ENCODE measurements around the gene DIP2B.
A peak's percentile ranks its signal among the peaks of the same experiment; 100 is the strongest.

DIP2B gene

GRCh38 chr12:50647031-50647430 is 142.2 kb downstream of the DIP2B start:
- ATAC-seq (replicated peaks; ENCODE audit: extremely low read depth, poor library complexity, severe bottlenecking): no peak
- Mint-ChIP-seq H3K36me3 (ENCODE audit: insufficient read depth) (peaks cover 2% of the 10 kb centered on the region), H3K27me3 (no peaks in the 10 kb centered on the region), H3K9me3 (no peaks in the 10 kb centered on the region), H3K27ac (ENCODE audit: low read depth) (no peak overlapping the region), H3K4me3 (no peak overlapping the region), H3K4me1 (peaks cover 6% of the 10 kb centered on the region)
- no peak for DNase-seq (ENCODE audit: low spot score in 2 of 2)

- Mint-ChIP-seq H3K9me3 (no peaks in the 10 kb centered on the region), H3K27ac (ENCODE audit: low read depth) (no peak overlapping the region), H3K36me3 (ENCODE audit: insufficient read depth) (peaks cover 2% of the 10 kb centered on the region), H3K4me1 (peaks cover 6% of the 10 kb centered on the region), H3K4me3 (no peak overlapping the region), H3K27me3 (no peaks in the 10 kb centered on the region)
- DNase-seq (ENCODE audit: low spot score in 2 of 2) (no peak), ATAC-seq (replicated peaks; ENCODE audit: extremely low read depth, poor library complexity, severe bottlenecking) (no peak)
Observed at GRCh38 chr12:50647479-50647878, 142.7 kb downstream of the DIP2B start.

- DNase-seq (ENCODE audit: low spot score in 2 of 2) (no peak), ATAC-seq (replicated peaks; ENCODE audit: extremely low read depth, poor library complexity, severe bottlenecking) (no peak)
- Mint-ChIP-seq H3K27me3 (no peaks in the 10 kb centered on the region), H3K4me1 (peaks cover 11% of the 10 kb centered on the region), H3K9me3 (no peaks in the 10 kb centered on the region), H3K36me3 (ENCODE audit: insufficient read depth) (no peaks in the 10 kb centered on the region), H3K27ac (ENCODE audit: low read depth) (no peak overlapping the region), H3K4me3 (no peak overlapping the region)
Observed at GRCh38 chr12:50650285-50650684, 145.5 kb downstream of the DIP2B start.

GRCh38 chr12:50655374-50655921 is 150.7 kb downstream of the DIP2B start:
- H3K4me3 Mint-ChIP-seq: no peak overlapping the region
- no peaks in the 10 kb centered on the region for H3K27me3 Mint-ChIP-seq
- H3K36me3 Mint-ChIP-seq (ENCODE audit: insufficient read depth): peaks cover 7% of the 10 kb centered on the region
- ATAC-seq (replicated peaks; ENCODE audit: extremely low read depth, poor library complexity, severe bottlenecking) (no peak), DNase-seq (ENCODE audit: low spot score in 2 of 2) (no peak)
- H3K9me3 Mint-ChIP-seq: no peaks in the 10 kb centered on the region
- H3K27ac Mint-ChIP-seq (ENCODE audit: low read depth): no peak overlapping the region
- peaks cover 11% of the 10 kb centered on the region for H3K4me1 Mint-ChIP-seq

- ATAC-seq (replicated peaks; ENCODE audit: extremely low read depth, poor library complexity, severe bottlenecking) (no peak), DNase-seq (ENCODE audit: low spot score in 2 of 2) (no peak)
- no peaks in the 10 kb centered on the region for H3K27me3 Mint-ChIP-seq
- H3K9me3 Mint-ChIP-seq: no peaks in the 10 kb centered on the region
- no peak overlapping the region for H3K27ac Mint-ChIP-seq (ENCODE audit: low read depth)
- peaks cover 5% of the 10 kb centered on the region for H3K4me1 Mint-ChIP-seq
- H3K36me3 Mint-ChIP-seq (ENCODE audit: insufficient read depth): peaks cover 11% of the 10 kb centered on the region
- H3K4me3 Mint-ChIP-seq: no peak overlapping the region
Observed at GRCh38 chr12:50659260-50659659, 154.5 kb downstream of the DIP2B start.

- H3K9me3 Mint-ChIP-seq: no peaks in the 10 kb centered on the region
- no peak overlapping the region for H3K4me3 Mint-ChIP-seq
- ATAC-seq (replicated peaks; ENCODE audit: extremely low read depth, poor library complexity, severe bottlenecking): no peak
- H3K36me3 Mint-ChIP-seq (ENCODE audit: insufficient read depth): peaks cover 11% of the 10 kb centered on the region
- DNase-seq (ENCODE audit: low spot score in 2 of 2): no peak
- H3K4me1 Mint-ChIP-seq: peaks cover under 1% of the 10 kb centered on the region
- H3K27ac Mint-ChIP-seq (ENCODE audit: low read depth): no peak overlapping the region
- H3K27me3 Mint-ChIP-seq: no peaks in the 10 kb centered on the region
Observed at GRCh38 chr12:50659690-50660424, 155.1 kb downstream of the DIP2B start.

GRCh38 chr12:50660425-50660822 is 155.6 kb downstream of the DIP2B start:
- Mint-ChIP-seq H3K36me3 (ENCODE audit: insufficient read depth) (peaks cover 14% of the 10 kb centered on the region), H3K27me3 (no peaks in the 10 kb centered on the region), H3K4me3 (no peak overlapping the region), H3K9me3 (no peaks in the 10 kb centered on the region), H3K4me1 (no peaks in the 10 kb centered on the region), H3K27ac (ENCODE audit: low read depth) (no peak overlapping the region)
- ATAC-seq (replicated peaks; ENCODE audit: extremely low read depth, poor library complexity, severe bottlenecking): no peak
- DNase-seq (ENCODE audit: low spot score in 2 of 2): no peak

- no peak overlapping the region for H3K4me3 Mint-ChIP-seq
- no peak overlapping the region for H3K27ac Mint-ChIP-seq (ENCODE audit: low read depth)
- ATAC-seq (replicated peaks; ENCODE audit: extremely low read depth, poor library complexity, severe bottlenecking): no peak
- DNase-seq (ENCODE audit: low spot score in 2 of 2): no peak
- no peaks in the 10 kb centered on the region for H3K4me1 Mint-ChIP-seq
- peaks cover 14% of the 10 kb centered on the region for H3K36me3 Mint-ChIP-seq (ENCODE audit: insufficient read depth)
- no peaks in the 10 kb centered on the region for H3K27me3 Mint-ChIP-seq
- no peaks in the 10 kb centered on the region for H3K9me3 Mint-ChIP-seq
Observed at GRCh38 chr12:50661300-50662115, 156.7 kb downstream of the DIP2B start.

GRCh38 chr12:50662116-50662510 is 157.3 kb downstream of the DIP2B start:
- no peaks in the 10 kb centered on the region for H3K27me3 Mint-ChIP-seq
- ATAC-seq (replicated peaks; ENCODE audit: extremely low read depth, poor library complexity, severe bottlenecking) (no peak), DNase-seq (ENCODE audit: low spot score in 2 of 2) (no peak)
- no peak overlapping the region for H3K27ac Mint-ChIP-seq (ENCODE audit: low read depth)
- H3K9me3 Mint-ChIP-seq: no peaks in the 10 kb centered on the region
- H3K4me3 Mint-ChIP-seq: no peak overlapping the region
- H3K4me1 Mint-ChIP-seq: no peaks in the 10 kb centered on the region
- H3K36me3 Mint-ChIP-seq (ENCODE audit: insufficient read depth): peaks cover 14% of the 10 kb centered on the region

- Mint-ChIP-seq H3K4me1 (no peaks in the 10 kb centered on the region), H3K36me3 (ENCODE audit: insufficient read depth) (peaks cover 12% of the 10 kb centered on the region), H3K27ac (ENCODE audit: low read depth) (no peak overlapping the region), H3K4me3 (no peak overlapping the region), H3K9me3 (no peaks in the 10 kb centered on the region), H3K27me3 (no peaks in the 10 kb centered on the region)
- no peak for ATAC-seq (replicated peaks; ENCODE audit: extremely low read depth, poor library complexity, severe bottlenecking)
- no peak for DNase-seq (ENCODE audit: low spot score in 2 of 2)
Observed at GRCh38 chr12:50665170-50665569, 160.4 kb downstream of the DIP2B start.

GRCh38 chr12:50665609-50666008 is 160.8 kb downstream of the DIP2B start:
- peaks cover 12% of the 10 kb centered on the region for H3K36me3 Mint-ChIP-seq (ENCODE audit: insufficient read depth)
- H3K4me1 Mint-ChIP-seq: no peaks in the 10 kb centered on the region
- ATAC-seq (replicated peaks; ENCODE audit: extremely low read depth, poor library complexity, severe bottlenecking): no peak
- no peak overlapping the region for H3K4me3 Mint-ChIP-seq
- no peaks in the 10 kb centered on the region for H3K9me3 Mint-ChIP-seq
- no peak for DNase-seq (ENCODE audit: low spot score in 2 of 2)
- H3K27me3 Mint-ChIP-seq: no peaks in the 10 kb centered on the region
- H3K27ac Mint-ChIP-seq (ENCODE audit: low read depth): no peak overlapping the region

- ATAC-seq (replicated peaks; ENCODE audit: extremely low read depth, poor library complexity, severe bottlenecking) (no peak), DNase-seq (ENCODE audit: low spot score in 2 of 2) (no peak)
- H3K36me3 Mint-ChIP-seq (ENCODE audit: insufficient read depth): peaks cover 10% of the 10 kb centered on the region
- H3K9me3 Mint-ChIP-seq: no peaks in the 10 kb centered on the region
- H3K27me3 Mint-ChIP-seq: no peaks in the 10 kb centered on the region
- H3K4me3 Mint-ChIP-seq: no peak overlapping the region
- H3K4me1 Mint-ChIP-seq: no peaks in the 10 kb centered on the region
- H3K27ac Mint-ChIP-seq (ENCODE audit: low read depth): peak overlapping the region; percentile 32
Observed at GRCh38 chr12:50666023-50666422, 161.2 kb downstream of the DIP2B start.

- ATAC-seq (replicated peaks; ENCODE audit: extremely low read depth, poor library complexity, severe bottlenecking) (no peak), DNase-seq (ENCODE audit: low spot score in 2 of 2) (no peak)
- Mint-ChIP-seq H3K36me3 (ENCODE audit: insufficient read depth) (peaks cover 19% of the 10 kb centered on the region), H3K4me1 (no peaks in the 10 kb centered on the region), H3K9me3 (no peaks in the 10 kb centered on the region), H3K27ac (ENCODE audit: low read depth) (no peak overlapping the region), H3K27me3 (no peaks in the 10 kb centered on the region), H3K4me3 (no peak overlapping the region)
Observed at GRCh38 chr12:50672158-50672557, 167.4 kb downstream of the DIP2B start.
